ENCODE results near the gene C1orf116. TPM values are rescaled to one million over a fixed set of nuclear protein-coding genes. Genes with fewer than 3 reads are reported as not detected.

C1orf116 gene
- total and polyA plus RNA-seq, 10 of the 15 experiments (the other 5 are each of a cell fraction or from before 2014, with no cell fraction given): 0.01 to 0.08 TPM; not detected in 8

DNA sequence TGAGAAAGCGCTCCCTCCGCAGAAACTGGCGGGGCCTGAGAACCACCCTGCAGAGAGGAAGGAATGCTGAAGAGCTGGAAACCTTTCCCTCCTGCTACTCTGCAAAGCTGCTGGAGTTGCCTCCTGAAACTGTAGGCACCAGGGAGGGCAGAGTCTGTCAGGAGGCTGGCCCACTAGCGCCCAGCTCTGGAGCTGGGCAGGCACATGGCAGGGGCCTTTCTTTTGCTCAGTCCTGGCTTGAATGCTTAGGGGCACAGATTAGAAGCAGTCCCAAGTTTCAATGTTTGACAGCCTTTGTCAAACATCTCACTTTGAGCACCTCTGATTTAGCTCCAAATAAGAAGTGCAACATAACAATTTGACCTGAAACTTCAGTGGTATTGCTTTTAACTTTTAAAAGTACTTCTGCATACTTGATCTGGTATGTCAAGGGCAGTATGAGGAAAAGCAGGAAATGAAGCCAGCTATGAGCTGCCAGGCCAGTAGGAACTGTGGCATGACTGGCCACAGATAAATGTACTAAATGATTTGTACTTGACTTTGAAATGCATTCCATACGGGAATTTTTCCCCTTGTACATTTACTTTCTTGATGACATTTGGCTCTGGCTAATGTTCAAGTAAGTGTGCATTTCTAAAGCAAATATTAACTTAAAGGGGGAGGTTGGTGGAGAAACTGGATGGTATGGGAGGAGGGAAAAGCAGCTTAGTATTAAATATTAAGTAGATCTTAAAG is 7.2 kb downstream of the C1orf116 start:
- RAD21 ChIA-PET (ENCODE audit: unreplicated experiment): no interaction called here
- Histone ChIP-seq H2AFZ (ENCODE audit: control insufficient read depth, low read depth, low read length) (no peak overlapping the region), H3K27ac (ENCODE audit: control insufficient read depth, insufficient read depth) (no peak overlapping the region), H3K9ac (ENCODE audit: control insufficient read depth, insufficient read depth, low read length) (no peak overlapping the region), H3K9me3 (replicated peaks; ENCODE audit: control insufficient read depth, insufficient read depth, low read length) (no peaks in the 10 kb centered on the region), H3K27me3 (replicated peaks in 1 of 2; ENCODE audit: control insufficient read depth in 2 of 2, insufficient read depth in 2 of 2, low read length in 1 of 2) (peaks cover 0 to 10% of the 10 kb centered on the region in 2 experiments), H3K4me3 (no peak overlapping the region), H3K36me3 (ENCODE audit: control insufficient read depth in 2 of 2, insufficient read depth in 2 of 2, low read length in 1 of 2) (no peaks in the 10 kb centered on the region), H3K4me2 (ENCODE audit: control insufficient read depth, insufficient read depth) (no peak overlapping the region), H4K20me1 (ENCODE audit: control insufficient read depth, insufficient read depth) (no peaks in the 10 kb centered on the region), H3K79me2 (ENCODE audit: control insufficient read depth, insufficient read depth, low read length) (no peaks in the 10 kb centered on the region), H3K4me1 (ENCODE audit: control insufficient read depth, insufficient read depth, low read length) (no peaks in the 10 kb centered on the region)
- CTCF ChIA-PET: interaction anchor here (5.3 kb wide), 1 partner anchor 19 kb away, joined by 19 read pairs; no protein-coding TSS in a partner anchor
- no TSS peak for BruUV-seq (replicated peaks)
- intact Hi-C loops (cut with micrococcal nuclease; ENCODE audit: unreplicated experiment) (no loop called here), in situ Hi-C loops (cut with MboI) (no loop called here)
- TF ChIP-seq TARDBP (IDR thresholded peaks at IDR 0.05; ENCODE audit: borderline replicate concordance) (no peak), RCOR1 (conservative IDR thresholded peaks at IDR 0.05; ENCODE audit: low read depth, low read length) (no peak), CEBPZ (IDR thresholded peaks at IDR 0.05; ENCODE audit: low read depth, low read length) (no peak), SUZ12 (IDR thresholded peaks at IDR 0.05; ENCODE audit: unreplicated experiment) (no peak), ZNF217 (IDR thresholded peaks at IDR 0.05) (no peak)
- 10% methylated on average over 2 of the region's 5 CpGs for WGBS (ENCODE audit: insufficient coverage, insufficient replicate concordance, low lambda C conversion rate, missing lambda C conversion rate)
- DNase-seq (ENCODE audit: low read depth, low spot score): no peak
- ATAC-seq: no peak
- POLR2A ChIA-PET: interaction anchor here (1.2 kb wide), 1 partner anchor 12 kb away, joined by 3 read pairs; no protein-coding TSS in a partner anchor
- SMC1A ChIA-PET (ENCODE audit: uncharacterized antibody, unreplicated experiment): interaction anchor here (0.6 to 0.9 kb wide), 2 partner anchors 9 to 11 kb away, joined by 3 to 4 read pairs; no protein-coding TSS in a partner anchor
- FAIRE-seq: no peak
